ENCODE results near the gene RTL10.

RTL10 gene

DNA sequence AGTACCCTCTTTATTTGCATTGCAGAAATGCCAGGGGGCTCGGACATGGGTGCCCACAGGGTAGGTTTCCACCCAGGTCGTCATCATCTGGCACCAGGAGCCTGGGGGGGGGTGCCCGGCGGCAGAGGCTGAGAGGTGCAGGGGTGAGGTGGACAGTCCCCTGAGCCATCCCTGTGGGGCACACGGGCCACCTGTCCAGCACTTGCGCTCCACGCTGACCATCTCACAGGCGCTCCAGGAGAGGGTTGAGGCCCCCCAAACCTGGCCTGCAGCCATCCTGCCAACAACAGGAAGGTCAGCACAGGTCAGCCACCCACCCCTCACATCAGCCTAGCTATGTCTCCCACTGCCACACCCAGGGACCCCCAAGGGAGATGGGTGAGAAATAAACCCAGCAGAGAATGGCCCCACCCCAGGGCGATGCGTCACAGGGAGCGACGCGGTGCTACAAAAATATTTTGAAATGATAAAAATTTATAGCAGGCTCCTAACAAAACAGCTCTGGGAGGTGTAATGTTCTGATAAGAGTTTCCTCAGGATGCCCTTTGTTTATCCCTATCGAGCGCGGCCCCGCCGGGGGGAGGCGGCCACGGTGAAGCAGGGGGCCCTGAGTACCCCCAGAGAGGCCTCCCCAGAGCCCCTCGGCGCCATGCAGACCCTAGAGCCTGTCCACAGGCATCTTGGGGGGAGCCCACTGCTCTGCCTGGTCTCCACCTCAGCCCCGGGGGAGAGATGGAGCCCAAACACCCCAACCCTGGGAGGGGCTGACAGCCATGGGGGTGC lies 21.0 kb upstream of the RTL10 start:
- DNase-seq (ENCODE audit: low spot score), result no peak

DNA sequence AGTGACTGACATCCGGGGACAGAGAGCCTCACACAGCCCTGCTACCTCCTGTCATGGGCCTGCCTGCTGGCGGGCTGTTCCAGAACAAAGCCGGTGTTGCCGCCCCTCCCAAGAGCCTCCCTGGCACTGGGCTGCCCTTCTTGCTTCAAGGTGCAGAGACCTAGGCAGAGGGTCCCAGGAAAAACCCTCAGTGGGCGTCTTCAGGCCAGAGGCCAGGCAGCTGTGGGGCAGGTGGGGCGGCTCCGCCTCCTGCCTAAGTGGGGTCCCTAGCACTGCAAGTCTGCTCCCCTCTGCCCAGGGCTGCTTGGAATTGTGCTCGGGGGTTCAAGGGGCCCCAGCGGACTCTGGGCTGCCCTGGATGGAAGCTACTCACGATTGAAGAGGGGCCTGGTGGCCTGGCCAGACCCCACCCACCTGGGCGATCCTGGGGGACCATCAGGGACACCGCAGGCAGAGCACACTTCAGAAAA lies 20.4 kb upstream of the RTL10 start:
- DNase-seq (ENCODE audit: low spot score), result no peak

DNA sequence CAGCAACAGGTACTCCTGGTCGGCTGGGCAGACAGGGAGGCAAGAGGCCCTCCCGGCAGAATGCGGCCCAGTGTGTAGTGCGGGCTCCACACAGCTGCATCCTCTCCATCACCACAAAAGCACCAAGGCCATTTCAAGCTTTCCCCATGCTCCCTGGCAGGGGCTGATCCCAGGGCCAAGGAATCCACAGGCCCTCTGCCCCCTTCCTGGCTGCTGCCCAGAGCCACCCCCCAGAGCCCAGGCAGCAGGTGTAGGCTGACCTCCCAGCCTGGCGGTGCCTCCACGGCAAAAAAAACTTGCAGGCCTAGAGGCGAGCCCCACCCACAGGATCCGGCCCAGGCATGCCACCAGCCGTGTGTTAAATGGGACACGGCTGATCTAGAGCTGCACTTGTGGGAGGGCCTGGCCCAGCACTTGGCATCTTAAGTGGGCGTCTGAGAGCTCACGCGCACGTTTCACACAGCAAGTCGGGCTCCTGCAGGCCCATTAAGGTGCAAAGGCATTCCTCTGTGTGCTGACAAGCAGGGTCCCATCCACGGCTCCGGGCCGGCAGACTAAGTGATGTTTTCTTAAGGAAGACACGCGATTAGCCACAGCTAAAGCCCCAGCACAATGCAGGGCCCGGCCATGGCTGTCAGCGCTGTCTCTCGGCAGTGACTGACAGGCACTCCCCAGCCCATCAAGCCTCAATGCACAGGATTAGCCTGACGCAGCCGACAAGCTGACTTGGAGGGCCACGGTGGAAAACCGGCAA lies 19.8 kb upstream of the RTL10 start:
- DNase-seq (ENCODE audit: low spot score), result no peak

DNA sequence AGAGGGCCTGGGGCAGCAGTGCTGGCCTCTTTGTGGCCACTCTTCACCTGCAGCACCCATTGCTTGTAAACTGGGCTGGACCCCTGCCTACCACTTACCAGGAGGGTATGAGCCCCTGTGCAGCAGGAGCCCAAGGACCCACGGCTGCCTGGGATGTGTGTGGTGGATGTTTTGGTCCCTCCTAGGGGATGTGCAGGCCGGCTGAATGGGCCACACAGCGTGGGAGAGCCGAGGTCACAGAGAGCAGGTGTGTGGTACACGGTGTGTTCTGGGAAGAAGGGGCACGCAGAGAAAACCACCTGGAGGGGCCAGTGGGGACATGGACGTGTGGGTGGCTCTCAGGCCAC lies 19.3 kb upstream of the RTL10 start:
- DNase-seq (ENCODE audit: low spot score), result no peak

DNA sequence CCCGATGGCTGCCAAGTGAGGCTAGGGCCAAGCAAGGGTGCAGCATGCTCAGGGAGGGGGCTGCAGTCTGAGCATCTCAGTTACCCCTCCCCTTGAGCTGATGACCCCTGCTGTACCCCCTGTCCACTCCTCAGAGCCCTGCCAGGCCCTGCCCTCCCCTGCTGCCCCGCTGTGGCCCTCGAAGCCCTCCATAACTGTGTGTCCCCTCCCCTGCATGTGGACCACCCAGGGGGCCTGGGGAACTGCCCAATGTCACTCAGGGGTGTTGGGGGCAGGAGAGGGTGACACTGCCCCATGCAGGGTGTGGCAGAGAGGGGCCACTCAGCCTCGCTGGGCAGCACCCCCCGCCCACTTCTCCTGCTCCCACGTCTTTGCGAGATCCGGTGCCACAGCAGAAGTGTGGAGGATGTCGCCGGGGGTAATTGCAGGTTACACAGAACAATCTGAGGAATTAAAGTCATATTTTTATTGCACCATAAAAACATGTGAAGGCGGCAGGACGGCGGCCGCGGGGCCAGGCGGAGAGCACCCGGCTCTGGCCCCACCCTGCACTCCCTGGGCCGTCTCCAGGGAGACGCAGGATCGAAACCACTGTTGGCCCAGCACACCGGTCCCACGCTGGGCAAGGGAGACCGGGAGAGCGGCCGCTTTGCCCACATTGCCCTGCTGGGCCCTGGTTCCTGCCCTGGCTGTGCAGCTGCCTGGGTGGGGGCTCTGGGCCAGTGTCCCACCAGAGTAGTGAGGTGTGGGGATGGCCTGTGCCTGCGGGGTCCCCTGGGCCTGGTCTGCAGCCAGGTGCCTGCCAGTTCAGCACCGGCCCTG lies 18.7 kb upstream of the RTL10 start:
- DNase-seq (ENCODE audit: low spot score), result no peak

DNA sequence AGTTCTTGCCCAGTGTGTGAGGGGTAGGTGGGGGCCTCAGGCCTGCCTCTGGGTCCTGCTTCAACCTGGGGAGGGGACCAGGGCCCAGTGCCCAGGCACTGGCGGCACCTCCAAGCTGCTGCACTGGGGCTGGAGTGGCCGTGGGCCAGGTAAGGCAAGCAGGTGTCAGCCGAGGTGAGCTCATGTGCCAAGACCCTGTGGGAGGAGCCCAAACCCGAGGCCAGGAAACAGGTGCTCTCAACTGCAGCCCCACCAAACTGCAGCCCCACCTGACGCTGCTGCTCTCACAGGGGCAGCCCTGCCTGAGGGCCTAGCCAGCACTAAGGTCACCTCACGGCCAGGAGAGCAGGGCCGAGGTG lies 18.1 kb upstream of the RTL10 start:
- no peak for DNase-seq (ENCODE audit: low spot score)

DNA sequence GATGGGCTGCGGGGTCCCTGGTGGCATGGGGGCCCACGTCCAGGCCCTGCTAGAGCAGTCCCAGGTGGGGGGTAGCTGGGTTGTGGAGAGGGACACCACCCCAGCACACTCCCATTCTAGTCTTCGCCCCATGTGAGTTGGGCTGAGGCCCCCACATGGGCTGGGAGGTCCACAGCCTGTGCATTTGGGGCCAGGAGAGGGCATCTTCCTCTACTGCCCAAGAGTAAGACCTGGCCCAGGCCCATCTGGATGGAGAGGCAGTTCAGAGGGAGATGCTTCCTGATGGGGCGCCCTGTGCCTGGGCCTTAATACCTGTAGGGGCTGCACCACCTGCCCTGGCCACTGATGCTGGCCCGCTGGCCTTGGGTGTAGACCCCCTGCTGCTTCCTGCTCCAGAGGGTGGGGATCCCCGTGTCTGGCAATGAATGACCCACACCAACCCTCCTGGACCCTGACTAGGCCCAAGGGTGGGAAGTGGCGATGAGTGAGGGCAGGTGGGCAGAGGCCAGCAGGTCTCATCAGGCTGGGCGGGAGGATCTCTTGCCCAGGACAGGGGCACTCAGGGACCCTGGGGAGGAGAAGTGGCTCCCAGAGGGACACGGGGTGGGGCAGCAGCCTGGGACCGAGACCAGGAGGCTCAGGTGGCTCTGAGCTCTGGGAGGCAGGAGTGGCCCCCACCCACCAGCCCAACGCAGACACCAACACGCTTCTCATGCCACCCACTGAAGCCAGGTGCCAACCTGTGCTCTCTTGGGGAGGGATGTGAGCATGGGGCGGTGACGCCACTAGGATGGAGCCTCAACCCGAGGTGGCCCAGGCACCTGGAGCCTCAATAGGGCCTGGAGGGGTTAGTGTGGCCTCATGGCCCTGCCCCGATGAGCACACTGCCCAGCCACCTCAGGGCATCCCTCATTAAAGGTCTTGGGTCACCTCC lies 17.4 kb upstream of the RTL10 start:
- no peak for DNase-seq (ENCODE audit: low spot score)

DNA sequence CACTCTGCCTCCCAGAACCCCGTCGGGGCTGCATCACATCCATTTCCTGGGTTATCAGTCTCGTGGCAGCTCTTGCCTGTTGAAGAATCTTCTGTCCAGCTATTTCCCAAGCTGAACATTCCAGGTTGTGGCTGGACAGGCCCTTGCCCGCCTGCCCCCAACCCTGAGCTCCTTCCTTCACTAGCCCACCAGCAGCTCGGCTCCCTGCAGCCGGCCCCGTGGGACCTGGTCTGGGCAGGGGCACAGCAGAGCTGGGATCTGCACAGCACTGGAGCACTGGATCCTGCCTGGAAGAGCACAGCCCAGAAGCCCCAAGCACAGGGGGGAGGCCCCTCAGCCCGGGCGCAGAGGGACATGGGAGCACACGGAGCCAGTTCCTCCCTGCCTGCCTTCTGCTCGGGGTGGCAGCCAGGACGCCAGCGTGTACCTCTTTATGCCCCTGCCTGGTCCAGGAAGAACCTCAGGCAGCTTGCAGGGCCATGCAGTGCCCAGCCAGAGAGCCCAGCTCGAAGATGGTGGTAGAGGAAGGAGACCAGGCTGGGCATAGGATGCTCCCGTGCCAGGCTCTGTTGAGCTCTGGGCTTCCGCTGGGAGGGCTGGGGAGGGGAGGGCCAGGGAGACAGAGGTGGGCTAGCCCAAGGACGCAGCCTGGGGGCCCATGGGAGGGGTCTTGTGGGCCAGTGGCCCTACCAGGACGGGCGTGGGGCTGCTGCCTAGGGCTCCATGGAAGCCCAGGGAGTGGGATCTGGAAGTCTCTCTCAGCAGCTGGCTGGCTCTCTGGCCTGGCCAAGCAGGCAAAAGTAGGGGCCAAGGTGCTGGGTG lies 16.6 kb upstream of the RTL10 start:
- no peak for DNase-seq (ENCODE audit: low spot score)

DNA sequence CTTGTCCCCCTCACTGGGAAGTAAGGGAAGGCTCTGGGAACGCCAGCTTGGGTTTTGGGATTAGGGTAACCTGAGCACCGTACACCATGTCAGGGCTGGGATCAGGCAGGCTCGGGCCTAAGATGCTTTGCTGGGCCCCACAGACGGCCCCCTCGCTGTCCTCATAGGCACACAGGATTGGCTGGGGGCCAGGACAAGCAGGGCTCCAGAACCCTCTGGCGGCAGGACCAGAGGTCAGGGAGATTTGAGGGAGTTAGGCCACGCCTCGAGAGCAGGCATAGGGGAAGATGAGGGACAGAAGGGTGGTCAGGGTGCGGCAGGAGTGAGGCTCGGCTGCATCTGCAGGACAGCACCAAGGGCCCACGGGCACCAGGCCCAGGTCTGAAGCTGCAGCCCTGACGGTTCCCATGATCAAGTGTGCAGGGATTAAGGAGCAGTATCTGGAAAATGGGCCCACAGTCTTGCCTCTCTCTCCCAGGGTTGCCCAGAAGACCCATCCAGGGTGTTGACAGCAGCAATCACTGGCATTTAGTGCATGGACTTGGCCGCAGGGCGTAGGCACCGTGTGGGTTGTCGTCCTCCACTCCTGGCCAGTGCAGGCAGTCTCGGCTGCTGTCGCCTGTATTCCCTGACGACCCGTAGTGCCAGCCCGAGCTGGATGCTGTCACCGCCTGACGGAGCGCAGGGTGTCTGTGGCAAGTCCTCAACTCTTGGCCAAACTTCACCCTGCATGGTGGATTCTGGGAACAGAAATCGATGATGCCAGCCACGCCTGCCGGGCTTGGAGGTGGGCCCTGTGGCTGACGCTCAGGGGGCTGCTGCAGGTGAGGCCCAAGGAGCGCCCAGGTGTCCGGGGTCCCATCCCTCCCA lies 15.7 kb upstream of the RTL10 start:
- no peak for DNase-seq (ENCODE audit: low spot score)

DNA sequence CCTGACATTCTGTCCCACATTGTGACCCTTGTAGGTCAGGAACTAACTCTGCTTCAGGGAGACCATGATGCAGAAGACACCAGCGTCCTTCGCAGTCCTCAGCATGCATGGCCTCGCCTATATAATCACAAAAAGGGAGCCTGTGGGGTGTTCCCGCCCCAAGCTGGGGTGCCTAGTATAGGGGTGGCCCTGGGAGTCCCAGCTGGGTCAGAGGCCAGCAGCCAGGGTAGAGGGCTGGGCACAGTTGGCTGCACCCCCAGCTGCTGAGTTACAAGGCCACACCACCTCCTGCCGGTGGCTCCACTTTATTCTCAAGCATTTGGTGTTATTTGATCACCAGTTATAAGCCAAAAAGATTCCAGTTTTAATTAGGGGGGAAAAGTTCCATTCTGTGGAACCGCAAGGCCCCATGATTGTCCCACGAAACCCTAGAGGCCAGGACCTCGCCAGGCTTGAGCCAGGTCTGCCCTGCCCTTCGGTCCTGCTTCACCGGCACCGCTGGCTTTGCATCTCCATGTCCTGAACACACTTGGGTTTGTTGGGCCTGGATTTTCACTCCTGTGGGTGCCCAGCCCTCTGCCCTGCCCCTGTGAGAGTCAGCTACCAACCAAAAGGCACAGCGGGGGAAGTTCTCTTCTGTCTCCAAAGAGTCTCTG lies 15.0 kb upstream of the RTL10 start:
- no peak for DNase-seq (ENCODE audit: low spot score)

DNA sequence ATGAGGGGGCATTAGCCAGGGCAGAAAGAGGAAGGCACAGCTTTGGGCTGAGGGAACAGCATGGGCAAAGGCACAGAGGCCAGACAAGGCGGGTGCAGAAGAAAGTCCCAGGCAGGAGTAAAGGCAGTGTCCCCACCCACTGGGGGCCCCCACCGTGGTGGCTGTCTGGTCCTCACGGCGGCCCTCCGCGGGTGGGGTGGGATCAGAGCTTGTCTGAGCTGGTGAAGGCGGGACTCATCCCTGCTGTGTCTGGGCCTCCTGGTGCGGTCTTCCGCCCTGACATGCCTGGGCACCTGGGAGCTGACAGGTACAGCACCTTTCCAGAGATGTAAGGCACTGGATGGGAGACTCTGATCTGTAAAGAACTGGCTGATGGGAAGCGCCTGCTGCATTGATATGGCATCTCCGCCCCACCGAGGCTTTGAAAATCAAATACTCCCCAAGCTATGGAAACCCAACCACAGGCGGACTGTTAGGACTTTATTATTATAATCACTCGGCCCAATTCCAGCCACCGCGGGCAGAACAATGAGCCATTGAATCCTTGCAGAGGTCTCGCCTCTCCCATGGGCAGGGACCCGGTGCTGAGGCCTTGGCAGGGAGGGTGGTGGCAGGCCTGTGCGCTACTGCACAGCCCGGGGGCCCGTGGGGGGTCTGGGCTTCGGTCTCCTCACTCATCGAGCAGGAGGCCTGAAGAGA lies 14.2 kb upstream of the RTL10 start:
- peak; percentile 66 for DNase-seq (ENCODE audit: low spot score)

DNA sequence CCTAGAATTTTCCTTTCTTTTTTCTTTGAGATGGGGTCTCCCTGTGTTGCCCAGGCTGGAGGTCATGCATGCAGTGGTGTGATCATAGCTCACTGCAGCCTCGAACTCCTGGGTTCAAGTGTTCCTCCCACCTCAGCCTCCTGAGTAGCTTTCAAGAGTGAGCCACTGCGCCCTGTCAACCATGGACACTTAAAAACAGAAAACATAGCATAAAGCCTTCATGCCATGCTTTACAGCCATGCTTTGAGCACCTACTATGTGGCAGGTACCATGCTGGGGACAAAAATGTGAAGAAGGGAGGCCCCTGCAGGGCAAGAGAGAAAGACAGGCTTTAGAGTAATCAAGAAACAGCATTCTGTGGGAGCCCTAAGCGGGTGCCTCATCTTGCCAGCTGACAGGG lies 13.7 kb upstream of the RTL10 start:
- DNase-seq (ENCODE audit: low spot score), result no peak

DNA sequence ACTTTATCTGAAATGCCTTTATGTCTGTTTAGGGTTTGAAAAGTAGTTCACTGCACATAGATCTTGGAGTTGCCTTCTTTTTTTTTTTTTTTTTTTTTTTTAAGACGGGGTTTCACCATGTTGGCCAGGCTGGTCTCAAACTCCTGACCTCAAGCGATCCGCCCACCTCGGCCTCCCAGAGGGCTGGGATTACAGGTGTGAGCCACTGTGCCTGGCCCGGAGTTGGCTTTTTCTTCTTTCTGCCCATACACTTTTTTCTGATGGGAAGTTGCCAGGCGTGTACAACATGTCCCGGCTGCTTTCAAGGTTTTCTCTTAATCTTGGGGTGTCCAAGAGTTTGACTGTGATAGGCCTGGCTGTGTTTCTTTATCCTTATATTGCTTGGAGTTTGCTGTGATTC lies 12.9 kb upstream of the RTL10 start:
- no peak for DNase-seq (ENCODE audit: low spot score)

DNA sequence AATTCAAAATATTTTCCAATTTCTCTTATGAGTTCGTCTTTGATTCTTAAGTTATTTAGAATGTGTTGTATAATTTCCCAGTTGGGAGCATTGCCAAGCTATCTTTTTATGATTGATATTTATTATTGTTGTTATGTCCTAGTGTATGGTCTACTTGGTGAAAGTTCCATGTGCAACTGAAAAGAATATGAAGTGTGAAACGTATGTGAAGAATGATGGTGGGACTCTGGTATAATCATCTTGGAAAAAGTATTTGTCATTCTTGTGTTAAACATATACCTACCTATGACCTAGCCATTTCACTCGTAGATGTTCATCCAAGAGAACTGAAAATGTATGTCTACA lies 12.0 kb upstream of the RTL10 start:
- no peak for DNase-seq (ENCODE audit: low spot score)

DNA sequence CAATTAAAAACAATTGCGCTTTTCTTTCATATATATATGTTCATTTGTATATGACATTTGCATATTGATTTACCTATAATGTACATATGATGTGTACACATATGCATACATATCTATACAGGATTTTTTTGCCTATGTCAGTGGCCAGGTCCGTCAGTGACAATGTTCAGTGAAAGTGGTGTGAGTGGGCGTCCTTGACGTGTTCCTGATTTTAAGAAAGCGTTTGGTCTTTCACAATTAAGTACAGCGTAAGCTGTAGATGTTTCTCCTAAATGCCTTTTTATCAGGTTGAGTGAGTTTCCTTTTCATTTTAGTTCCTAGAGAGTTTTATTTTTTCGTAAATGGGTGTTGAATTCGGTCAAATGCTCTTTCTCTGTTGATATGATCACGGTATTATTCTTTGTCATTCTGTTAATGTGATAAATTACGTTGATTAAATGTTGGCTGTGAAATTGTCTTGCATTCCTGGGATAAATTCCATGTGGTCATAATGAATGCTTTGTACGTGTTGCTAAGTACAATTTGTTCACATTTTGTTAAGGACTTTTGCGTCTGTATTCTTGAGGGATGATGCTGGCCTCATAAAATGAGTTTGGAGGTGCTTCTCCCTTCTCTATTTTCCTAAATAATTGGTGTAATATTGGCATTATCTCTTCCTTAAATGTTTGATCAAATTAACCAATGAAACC lies 10.6 kb upstream of the RTL10 start:
- no peak for DNase-seq (ENCODE audit: low spot score)

DNA sequence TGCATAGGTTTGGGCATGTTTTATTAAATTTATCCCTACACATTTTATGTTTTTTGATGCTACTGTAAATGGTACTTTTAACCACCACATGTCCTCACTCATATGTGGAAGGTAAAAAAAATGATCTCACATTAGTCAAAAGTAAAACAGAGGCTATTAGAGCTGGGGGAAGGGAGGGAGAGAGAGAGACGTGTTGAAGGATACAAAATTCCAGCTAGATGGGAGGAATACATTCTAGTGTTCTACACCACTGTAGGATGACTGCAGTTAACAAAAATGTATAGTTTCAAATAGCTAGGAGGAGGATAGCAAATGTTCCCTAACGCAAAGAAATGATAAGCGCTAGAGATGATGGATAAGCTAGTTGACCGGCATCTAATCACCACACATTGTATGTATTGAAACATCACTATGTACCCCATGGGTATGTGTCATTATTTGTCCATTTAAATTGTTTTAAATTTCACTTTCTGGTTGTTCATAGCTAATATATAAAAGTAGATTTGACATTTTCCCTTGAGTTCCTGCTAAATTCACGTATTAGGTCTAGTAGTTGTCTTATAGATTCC lies 9.9 kb upstream of the RTL10 start:
- DNase-seq (ENCODE audit: low spot score), result no peak

DNA sequence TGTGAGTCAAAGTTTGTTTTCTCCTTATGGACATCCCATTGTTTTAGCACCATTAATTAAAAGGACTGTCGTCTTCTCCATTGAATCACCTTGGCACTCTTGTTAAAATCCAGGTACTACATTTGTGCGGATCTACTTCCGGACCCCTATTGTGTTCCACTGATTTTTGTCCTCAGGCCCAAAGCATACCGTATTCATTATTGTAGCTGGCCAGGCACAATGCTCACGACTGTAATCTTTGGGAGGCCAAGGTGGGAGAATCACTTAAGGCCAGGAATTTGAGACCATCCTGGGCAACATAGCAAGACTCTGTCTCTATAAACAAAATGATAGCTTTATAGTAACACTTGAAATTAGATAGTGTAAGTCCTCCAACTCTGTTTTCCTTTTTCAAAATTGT lies 8.9 kb upstream of the RTL10 start:
- DNase-seq (ENCODE audit: low spot score), result no peak
